ENCODE results near the gene GALNT10. TPM values are rescaled to one million over a fixed set of nuclear protein-coding genes. Genes with fewer than 3 reads are reported as not detected.

GALNT10 gene
- polyA plus RNA-seq, 2 donors, result 1.4 to 1.9 TPM

DNA sequence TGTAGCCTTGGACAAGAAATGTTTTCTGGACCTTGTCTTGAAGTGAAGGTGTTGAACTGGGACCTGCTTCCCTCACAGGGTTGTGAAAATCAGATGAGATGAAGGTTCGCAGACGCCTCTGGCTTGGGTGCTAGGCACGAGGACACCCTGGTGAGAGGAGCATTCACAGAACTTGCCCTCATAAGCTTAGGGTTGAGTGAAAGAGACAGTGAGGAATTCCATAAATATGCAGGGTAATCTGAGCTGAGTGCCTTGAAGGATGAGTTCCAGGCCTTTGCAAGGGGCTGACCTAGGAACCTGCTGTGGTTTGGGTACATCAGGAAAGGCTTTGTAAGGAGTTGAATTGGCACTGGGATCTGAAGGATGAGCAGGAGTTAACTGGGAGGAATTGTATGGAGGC lies 179.6 kb downstream of the GALNT10 start:
- Histone ChIP-seq H3K4me3 (ENCODE audit: low read depth in 1 of 2, low read length in 2 of 2) (no peak overlapping the region), H3K9me3 (ENCODE audit: control insufficient read depth in 2 of 2, insufficient read depth in 1 of 2, low read depth in 1 of 2, low read length in 1 of 2) (no peaks in the 10 kb centered on the region), H3K27me3 (ENCODE audit: control insufficient read depth in 1 of 2, insufficient read depth in 2 of 2, low read length in 2 of 2) (no peaks in the 10 kb centered on the region), H3K4me1 (ENCODE audit: control insufficient read depth in 2 of 2, insufficient read depth in 2 of 2, low read length in 1 of 2) (peaks cover 0 to 4% of the 10 kb centered on the region in 2 donors), H3K27ac (ENCODE audit: low read depth in 2 of 2, low read length in 1 of 2) (no peak overlapping the region), H3K36me3 (ENCODE audit: control insufficient read depth in 2 of 2, insufficient read depth in 2 of 2, low read length in 1 of 2) (no peaks in the 10 kb centered on the region)
- WGBS, 2 donors, result 96 to 98% methylated on average over 3 of the region's 3 CpGs

DNA sequence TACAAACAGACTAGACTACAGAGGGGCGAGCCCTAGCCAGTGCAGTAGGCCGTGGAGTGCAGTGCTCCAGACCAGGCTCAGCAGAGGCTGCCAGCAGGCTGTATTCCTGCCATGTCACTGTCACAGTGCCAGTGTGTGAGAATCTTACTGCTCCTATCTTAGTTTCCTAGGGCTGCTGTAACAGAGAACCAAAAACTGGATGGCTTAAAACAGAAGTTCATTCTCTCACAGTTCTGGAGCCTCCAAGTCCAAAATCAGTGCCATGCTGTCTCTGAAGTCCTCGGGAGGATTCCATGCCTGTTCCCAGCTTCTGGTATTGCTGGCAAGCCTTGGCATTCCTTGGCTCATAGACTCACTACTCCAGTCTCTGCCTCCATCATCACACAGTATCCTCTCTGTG lies 180.3 kb downstream of the GALNT10 start:
- H3K9me3 ChIP-seq (ENCODE audit: control insufficient read depth in 2 of 2, insufficient read depth in 1 of 2, low read depth in 1 of 2, low read length in 1 of 2), result no peaks in the 10 kb centered on the region
- 68 to 72% methylated on average over 3 of the region's 3 CpGs for WGBS, 2 donors
- H3K4me1 ChIP-seq (ENCODE audit: control insufficient read depth in 2 of 2, insufficient read depth in 2 of 2, low read length in 1 of 2), result peaks cover 0 to 4% of the 10 kb centered on the region in 2 donors
- no peak overlapping the region for H3K27ac ChIP-seq (ENCODE audit: low read depth in 2 of 2, low read length in 1 of 2)
- no peak overlapping the region for H3K4me3 ChIP-seq (ENCODE audit: low read depth in 1 of 2, low read length in 2 of 2)
- no peaks in the 10 kb centered on the region for H3K27me3 ChIP-seq (ENCODE audit: control insufficient read depth in 1 of 2, insufficient read depth in 2 of 2, low read length in 2 of 2)
- no peaks in the 10 kb centered on the region for H3K36me3 ChIP-seq (ENCODE audit: control insufficient read depth in 2 of 2, insufficient read depth in 2 of 2, low read length in 1 of 2)

DNA sequence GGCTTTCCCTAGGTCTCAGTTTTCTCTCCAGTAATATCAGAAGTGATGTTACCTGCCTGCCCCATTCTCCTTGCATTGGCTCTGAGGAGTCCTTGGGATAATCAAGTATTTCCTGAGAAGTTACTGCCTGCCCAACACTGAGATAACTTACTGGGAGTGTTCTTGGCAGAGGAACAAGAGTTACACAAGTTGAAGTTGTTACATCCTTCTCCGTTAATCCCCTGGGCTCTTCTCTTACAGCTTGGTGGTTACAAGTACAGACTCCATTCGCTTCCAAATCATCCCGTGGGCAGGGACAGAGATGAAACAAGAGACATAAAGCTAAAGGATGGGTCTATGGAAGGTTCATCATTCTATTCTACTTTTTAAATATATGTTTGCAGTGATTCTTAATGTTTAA lies 181.2 kb downstream of the GALNT10 start:
- no peaks in the 10 kb centered on the region for H3K9me3 ChIP-seq (ENCODE audit: control insufficient read depth in 2 of 2, insufficient read depth in 1 of 2, low read depth in 1 of 2, low read length in 1 of 2)
- WGBS, 2 donors, result 27 to 42% methylated on average over 3 of the region's 3 CpGs
- H3K4me3 ChIP-seq (ENCODE audit: low read depth in 1 of 2, low read length in 2 of 2), result no peak overlapping the region
- H3K4me1 ChIP-seq (ENCODE audit: control insufficient read depth in 2 of 2, insufficient read depth in 2 of 2, low read length in 1 of 2), result peaks cover 0 to 4% of the 10 kb centered on the region in 2 donors
- H3K27me3 ChIP-seq (ENCODE audit: control insufficient read depth in 1 of 2, insufficient read depth in 2 of 2, low read length in 2 of 2), result no peaks in the 10 kb centered on the region
- H3K36me3 ChIP-seq (ENCODE audit: control insufficient read depth in 2 of 2, insufficient read depth in 2 of 2, low read length in 1 of 2), result no peaks in the 10 kb centered on the region
- H3K27ac ChIP-seq (ENCODE audit: low read depth in 2 of 2, low read length in 1 of 2), result no peak overlapping the region

- no peaks in the 10 kb centered on the region for H3K27me3 ChIP-seq (ENCODE audit: control insufficient read depth in 1 of 2, insufficient read depth in 2 of 2, low read length in 2 of 2)
- no peak overlapping the region for H3K4me3 ChIP-seq (ENCODE audit: low read depth in 1 of 2, low read length in 2 of 2)
- no peak overlapping the region for H3K27ac ChIP-seq (ENCODE audit: low read depth in 2 of 2, low read length in 1 of 2)
- 61 to 81% methylated on average over 5 of the region's 5 CpGs for WGBS, 2 donors
- peaks cover 0 to 4% of the 10 kb centered on the region in 2 donors for H3K4me1 ChIP-seq (ENCODE audit: control insufficient read depth in 2 of 2, insufficient read depth in 2 of 2, low read length in 1 of 2)
- no peaks in the 10 kb centered on the region for H3K9me3 ChIP-seq (ENCODE audit: control insufficient read depth in 2 of 2, insufficient read depth in 1 of 2, low read depth in 1 of 2, low read length in 1 of 2)
- no peaks in the 10 kb centered on the region for H3K36me3 ChIP-seq (ENCODE audit: control insufficient read depth in 2 of 2, insufficient read depth in 2 of 2, low read length in 1 of 2)
Observed at GRCh38 chr5:154372661-154373060, 182.1 kb downstream of the GALNT10 start.

GRCh38 chr5:154373326-154373725 lies 182.8 kb downstream of the GALNT10 start:
- peaks cover 0 to 1% of the 10 kb centered on the region in 2 donors for H3K36me3 ChIP-seq (ENCODE audit: control insufficient read depth in 2 of 2, insufficient read depth in 2 of 2, low read length in 1 of 2)
- H3K9me3 ChIP-seq (ENCODE audit: control insufficient read depth in 2 of 2, insufficient read depth in 1 of 2, low read depth in 1 of 2, low read length in 1 of 2), result no peaks in the 10 kb centered on the region
- 95% methylated on average over 4 of the region's 4 CpGs for WGBS, 2 donors
- no peak overlapping the region for H3K27ac ChIP-seq (ENCODE audit: low read depth in 2 of 2, low read length in 1 of 2)
- H3K4me1 ChIP-seq (ENCODE audit: control insufficient read depth in 2 of 2, insufficient read depth in 2 of 2, low read length in 1 of 2), result peaks cover 0 to 4% of the 10 kb centered on the region in 2 donors
- no peaks in the 10 kb centered on the region for H3K27me3 ChIP-seq (ENCODE audit: control insufficient read depth in 1 of 2, insufficient read depth in 2 of 2, low read length in 2 of 2)
- no peak overlapping the region for H3K4me3 ChIP-seq (ENCODE audit: low read depth in 1 of 2, low read length in 2 of 2)

DNA sequence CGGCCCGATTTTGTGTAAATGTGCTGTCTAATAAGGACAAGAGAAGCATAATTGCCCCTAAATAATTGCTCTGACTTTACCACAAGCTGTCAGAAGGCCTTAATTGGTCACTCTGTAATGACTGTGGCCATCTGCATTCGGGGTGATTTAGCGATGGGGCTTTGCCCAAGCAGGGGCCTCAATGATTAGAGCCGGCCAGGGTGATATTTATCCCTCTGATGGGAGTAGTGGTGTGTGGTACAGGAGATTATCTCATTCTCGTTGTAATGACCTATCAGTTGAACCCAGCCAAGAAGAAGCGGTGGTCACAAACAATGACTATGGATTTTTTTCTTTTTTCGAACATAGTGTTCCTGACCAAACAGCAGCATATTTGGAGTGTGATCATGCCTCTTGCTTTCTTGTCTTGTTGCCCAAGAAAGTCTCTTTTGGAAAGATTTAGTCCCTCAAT lies 183.2 kb downstream of the GALNT10 start:
- no peak overlapping the region for H3K4me3 ChIP-seq (ENCODE audit: low read depth in 1 of 2, low read length in 2 of 2)
- 93 to 95% methylated on average over 8 of the region's 8 CpGs for WGBS, 2 donors
- H3K9me3 ChIP-seq (ENCODE audit: control insufficient read depth in 2 of 2, insufficient read depth in 1 of 2, low read depth in 1 of 2, low read length in 1 of 2), result no peaks in the 10 kb centered on the region
- H3K36me3 ChIP-seq (ENCODE audit: control insufficient read depth in 2 of 2, insufficient read depth in 2 of 2, low read length in 1 of 2), result peaks cover 2% of the 10 kb centered on the region in 2 donors
- peaks cover 0 to 4% of the 10 kb centered on the region in 2 donors for H3K4me1 ChIP-seq (ENCODE audit: control insufficient read depth in 2 of 2, insufficient read depth in 2 of 2, low read length in 1 of 2)
- H3K27ac ChIP-seq (ENCODE audit: low read depth in 2 of 2, low read length in 1 of 2), result no peak overlapping the region
- H3K27me3 ChIP-seq (ENCODE audit: control insufficient read depth in 1 of 2, insufficient read depth in 2 of 2, low read length in 2 of 2), result no peaks in the 10 kb centered on the region

DNA sequence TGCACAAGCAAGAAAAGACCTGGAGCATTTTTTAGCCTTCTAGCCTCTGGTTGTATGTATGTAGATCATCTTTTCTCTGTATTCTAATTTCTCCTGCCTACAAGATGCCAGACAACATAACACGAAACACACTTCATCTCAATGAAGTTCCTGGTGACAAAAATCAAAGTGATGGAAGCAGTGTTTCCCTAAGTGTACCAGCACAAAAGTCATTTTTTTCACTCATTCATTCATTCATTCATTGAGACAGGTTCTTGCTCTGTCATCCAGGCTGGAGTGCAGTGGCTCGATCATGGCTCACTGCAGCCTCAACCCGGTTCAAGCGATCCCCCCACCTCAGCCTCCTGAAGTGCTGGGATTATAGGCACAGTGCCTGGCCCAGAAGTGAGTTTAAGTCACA lies 183.7 kb downstream of the GALNT10 start:
- no peak overlapping the region for H3K4me3 ChIP-seq (ENCODE audit: low read depth in 1 of 2, low read length in 2 of 2)
- 96 to 97% methylated on average over 4 of the region's 4 CpGs for WGBS, 2 donors
- no peak overlapping the region for H3K27ac ChIP-seq (ENCODE audit: low read depth in 2 of 2, low read length in 1 of 2)
- H3K4me1 ChIP-seq (ENCODE audit: control insufficient read depth in 2 of 2, insufficient read depth in 2 of 2, low read length in 1 of 2), result peaks cover 0 to 4% of the 10 kb centered on the region in 2 donors
- H3K9me3 ChIP-seq (ENCODE audit: control insufficient read depth in 2 of 2, insufficient read depth in 1 of 2, low read depth in 1 of 2, low read length in 1 of 2), result no peaks in the 10 kb centered on the region
- H3K27me3 ChIP-seq (ENCODE audit: control insufficient read depth in 1 of 2, insufficient read depth in 2 of 2, low read length in 2 of 2), result no peaks in the 10 kb centered on the region
- H3K36me3 ChIP-seq (ENCODE audit: control insufficient read depth in 2 of 2, insufficient read depth in 2 of 2, low read length in 1 of 2), result peaks cover 2 to 4% of the 10 kb centered on the region in 2 donors

DNA sequence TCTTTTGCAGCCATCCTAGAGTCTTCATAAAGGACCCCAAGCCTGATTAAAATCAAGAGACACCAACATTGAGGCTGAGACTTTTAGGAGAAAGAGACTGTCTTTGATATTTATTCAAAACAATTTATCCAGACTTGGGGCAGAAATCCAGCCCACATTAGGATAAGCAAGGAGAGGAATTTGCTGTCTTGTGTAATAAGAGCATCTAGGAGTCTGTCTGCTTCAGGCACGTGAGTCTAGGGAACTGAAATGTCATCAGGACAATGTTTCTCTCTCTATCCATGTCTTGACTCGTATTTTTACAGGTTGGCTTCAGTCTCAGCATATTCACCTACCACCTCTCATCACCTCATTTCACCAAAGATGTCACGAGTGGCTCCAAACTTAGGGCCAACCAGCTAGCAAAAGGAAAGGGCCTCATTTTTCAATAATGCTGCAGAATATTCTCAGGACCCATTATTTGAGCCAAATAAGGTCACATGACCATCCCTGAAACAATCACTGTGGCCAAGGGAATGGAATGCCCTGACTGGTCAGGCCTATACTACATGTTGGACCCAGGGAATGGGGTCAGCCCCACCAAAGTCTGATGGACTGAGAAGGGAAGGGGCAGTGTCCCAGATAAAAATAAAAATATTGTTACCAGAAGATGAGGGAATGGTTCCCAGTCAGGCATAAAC lies 184.9 kb downstream of the GALNT10 start:
- Histone ChIP-seq H3K27me3 (ENCODE audit: control insufficient read depth in 1 of 2, insufficient read depth in 2 of 2, low read length in 2 of 2) (no peaks in the 10 kb centered on the region), H3K36me3 (ENCODE audit: control insufficient read depth in 2 of 2, insufficient read depth in 2 of 2, low read length in 1 of 2) (peaks cover 4 to 5% of the 10 kb centered on the region in 2 donors), H3K4me1 (ENCODE audit: control insufficient read depth in 2 of 2, insufficient read depth in 2 of 2, low read length in 1 of 2) (peaks cover 0 to 4% of the 10 kb centered on the region in 2 donors), H3K9me3 (ENCODE audit: control insufficient read depth in 2 of 2, insufficient read depth in 1 of 2, low read depth in 1 of 2, low read length in 1 of 2) (no peaks in the 10 kb centered on the region), H3K27ac (ENCODE audit: low read depth in 2 of 2, low read length in 1 of 2) (no peak overlapping the region), H3K4me3 (ENCODE audit: low read depth in 1 of 2, low read length in 2 of 2) (no peak overlapping the region)
- WGBS, 2 donors, result 86 to 87% methylated on average over 3 of the region's 3 CpGs

GRCh38 chr5:154376481-154376880 lies 185.9 kb downstream of the GALNT10 start:
- H3K4me3 ChIP-seq (ENCODE audit: low read depth in 1 of 2, low read length in 2 of 2), result no peak overlapping the region
- no peak overlapping the region for H3K27ac ChIP-seq (ENCODE audit: low read depth in 2 of 2, low read length in 1 of 2)
- WGBS, 2 donors, result 73 to 82% methylated on average over 4 of the region's 4 CpGs
- peaks cover 8 to 10% of the 10 kb centered on the region in 2 donors for H3K36me3 ChIP-seq (ENCODE audit: control insufficient read depth in 2 of 2, insufficient read depth in 2 of 2, low read length in 1 of 2)
- H3K9me3 ChIP-seq (ENCODE audit: control insufficient read depth in 2 of 2, insufficient read depth in 1 of 2, low read depth in 1 of 2, low read length in 1 of 2), result no peaks in the 10 kb centered on the region
- peaks cover 0 to under 1% of the 10 kb centered on the region in 2 donors for H3K4me1 ChIP-seq (ENCODE audit: control insufficient read depth in 2 of 2, insufficient read depth in 2 of 2, low read length in 1 of 2)
- H3K27me3 ChIP-seq (ENCODE audit: control insufficient read depth in 1 of 2, insufficient read depth in 2 of 2, low read length in 2 of 2), result no peaks in the 10 kb centered on the region

Data from esophagus (tissue), 2 donors.